ENCODE data around the gene FOXJ3. TPM values are rescaled to one million over a fixed set of nuclear protein-coding genes. Genes with fewer than 3 reads are reported as not detected.

Gene FOXJ3
- total RNA-seq, 4 donors from 2014 or later = 39.4 to 81.0 (median 56.3) TPM

DNA sequence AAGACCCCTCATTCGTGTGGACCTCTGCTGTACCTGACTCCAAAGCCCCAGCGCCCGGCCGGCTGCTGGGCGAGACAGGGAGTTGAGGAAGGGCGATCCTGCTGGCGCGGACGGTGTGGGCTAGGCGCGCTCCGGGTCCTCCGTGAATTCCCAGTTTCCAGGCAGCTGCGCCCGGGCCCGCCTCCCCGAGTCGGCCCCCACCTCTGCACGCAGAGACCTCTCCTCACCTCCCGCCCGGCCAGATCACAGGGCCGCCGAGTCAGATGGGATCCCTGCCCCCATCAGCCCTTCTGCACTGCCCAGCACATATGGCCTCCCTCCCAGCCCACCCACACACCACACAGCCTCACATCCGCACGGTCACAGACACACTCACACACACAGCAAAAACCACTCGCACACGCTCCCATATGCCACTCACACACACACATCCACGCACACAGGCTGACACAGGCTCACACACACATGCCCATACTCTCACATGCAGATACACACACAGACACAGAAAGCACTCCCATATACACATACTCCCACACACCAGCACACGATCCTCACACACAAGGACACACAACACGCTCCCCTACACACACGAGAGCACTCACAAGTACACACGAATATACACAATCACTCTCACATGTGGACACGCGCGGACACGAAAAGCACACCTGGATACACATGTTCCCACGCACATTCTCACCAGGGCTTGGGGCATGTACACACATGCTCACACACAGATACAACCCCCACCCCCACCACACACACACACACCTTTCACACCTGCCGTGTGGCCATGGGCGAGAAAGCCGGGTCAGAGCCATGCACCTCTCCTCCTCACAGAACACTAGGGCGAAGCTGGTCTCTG lies 189.0 kb downstream of the FOXJ3 start:
- no peaks in the 10 kb centered on the region for H3K36me3 ChIP-seq
- ATAC-seq (no peak), DNase-seq (no peak)
- in situ Hi-C loops (cut with MboI; ENCODE audit: low sequenced_read_pairs in 4 of 4) = loop anchor here in 1 of 4 donors (25.0 kb wide), 2 partner anchors 591 to 916 kb away; partner anchors contain the start of gene CLDN19
- intact Hi-C loops (cut with DNase I; ENCODE audit: low total_unique reads) = loop anchor here (10.0 kb wide), 2 partner anchors 599 to 929 kb away; partner anchors contain the start of gene CLDN19
- H3K27ac ChIP-seq = no peak overlapping the region
- TF ChIP-seq, protein P1, sequence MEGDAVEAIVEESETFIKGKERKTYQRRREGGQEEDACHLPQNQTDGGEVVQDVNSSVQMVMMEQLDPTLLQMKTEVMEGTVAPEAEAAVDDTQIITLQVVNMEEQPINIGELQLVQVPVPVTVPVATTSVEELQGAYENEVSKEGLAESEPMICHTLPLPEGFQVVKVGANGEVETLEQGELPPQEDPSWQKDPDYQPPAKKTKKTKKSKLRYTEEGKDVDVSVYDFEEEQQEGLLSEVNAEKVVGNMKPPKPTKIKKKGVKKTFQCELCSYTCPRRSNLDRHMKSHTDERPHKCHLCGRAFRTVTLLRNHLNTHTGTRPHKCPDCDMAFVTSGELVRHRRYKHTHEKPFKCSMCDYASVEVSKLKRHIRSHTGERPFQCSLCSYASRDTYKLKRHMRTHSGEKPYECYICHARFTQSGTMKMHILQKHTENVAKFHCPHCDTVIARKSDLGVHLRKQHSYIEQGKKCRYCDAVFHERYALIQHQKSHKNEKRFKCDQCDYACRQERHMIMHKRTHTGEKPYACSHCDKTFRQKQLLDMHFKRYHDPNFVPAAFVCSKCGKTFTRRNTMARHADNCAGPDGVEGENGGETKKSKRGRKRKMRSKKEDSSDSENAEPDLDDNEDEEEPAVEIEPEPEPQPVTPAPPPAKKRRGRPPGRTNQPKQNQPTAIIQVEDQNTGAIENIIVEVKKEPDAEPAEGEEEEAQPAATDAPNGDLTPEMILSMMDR (IDR thresholded peaks at IDR 0.05 in 4 of 5, conservative IDR thresholded peaks at IDR 0.05 in 1 of 5) = no peak
- TF ChIP-seq POLR2A (IDR thresholded peaks at IDR 0.05) = no peak
- no peak overlapping the region for H3K4me3 ChIP-seq
- H3K27me3 ChIP-seq = peaks cover 7 to 26% (median 21%) of the 10 kb centered on the region in 3 donors
- H3K4me1 ChIP-seq = no peaks in the 10 kb centered on the region
- no peaks in the 10 kb centered on the region for H3K9me3 ChIP-seq

DNA sequence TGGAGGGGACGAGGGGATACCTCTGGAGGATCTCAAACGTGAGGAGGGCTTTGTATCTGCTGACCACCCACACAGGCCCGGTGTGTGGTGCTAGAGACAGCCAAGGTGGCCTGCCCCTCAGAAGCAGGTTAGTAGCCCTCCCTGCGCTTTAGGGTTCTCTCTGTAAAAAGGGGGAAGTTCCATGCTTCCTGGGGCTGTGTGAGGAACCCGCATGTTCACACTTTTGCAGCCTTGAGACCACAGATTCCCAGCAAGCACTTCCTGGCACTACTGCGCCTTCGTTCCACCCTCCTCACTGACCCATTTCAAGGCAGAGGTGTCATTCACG lies 189.7 kb downstream of the FOXJ3 start:
- no peak for TF ChIP-seq POLR2A (IDR thresholded peaks at IDR 0.05)
- TF ChIP-seq, protein P1 (IDR thresholded peaks at IDR 0.05 in 4 of 5, conservative IDR thresholded peaks at IDR 0.05 in 1 of 5) = no peak
- Histone ChIP-seq H3K4me3 (no peak overlapping the region), H3K4me1 (no peaks in the 10 kb centered on the region), H3K27ac (no peak overlapping the region), H3K9me3 (no peaks in the 10 kb centered on the region), H3K27me3 (peaks cover 7 to 27% (median 21%) of the 10 kb centered on the region in 3 donors), H3K36me3 (no peaks in the 10 kb centered on the region)
- intact Hi-C loops (cut with DNase I; ENCODE audit: low total_unique reads) = loop anchor here (10.0 kb wide), 2 partner anchors 599 to 929 kb away; partner anchors contain the start of gene CLDN19
- DNase-seq (no peak), ATAC-seq (no peak)
- in situ Hi-C loops (cut with MboI; ENCODE audit: low sequenced_read_pairs in 4 of 4) = loop anchor here in 1 of 4 donors (25.0 kb wide), 2 partner anchors 592 to 917 kb away; partner anchors contain the start of gene CLDN19

DNA sequence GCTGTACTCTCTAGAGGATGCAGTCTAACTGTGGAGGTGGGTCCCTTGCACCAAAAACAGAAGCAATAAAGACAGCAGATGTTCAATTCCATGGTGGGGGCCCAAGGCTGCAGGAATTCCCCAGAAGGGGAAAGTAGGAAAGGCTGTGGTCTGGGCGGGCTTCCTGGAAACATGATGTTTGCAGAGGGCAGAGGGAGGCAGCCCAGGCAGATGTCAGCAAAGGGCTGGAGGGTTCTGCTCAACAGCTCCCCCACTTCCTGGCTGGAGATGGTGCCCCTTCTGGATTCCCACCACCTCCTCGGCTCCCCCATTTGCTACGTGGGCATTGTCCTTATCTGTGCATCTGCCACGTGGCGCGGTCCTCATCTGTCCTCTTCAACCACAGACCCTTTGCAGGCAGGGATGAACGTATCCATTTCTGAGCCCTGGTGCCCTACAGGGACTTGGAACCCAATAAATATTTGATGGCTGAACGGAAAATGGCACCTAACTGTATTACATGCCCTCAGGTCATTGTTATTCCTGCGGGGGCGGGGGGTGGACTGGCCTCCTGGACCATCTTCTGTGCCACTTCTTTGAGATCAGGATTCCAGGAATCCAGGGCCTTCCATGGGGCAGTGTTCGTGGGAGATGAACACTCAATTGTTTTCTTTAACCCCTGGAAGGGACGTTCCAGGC lies 190.2 kb downstream of the FOXJ3 start:
- TF ChIP-seq, protein P1 (IDR thresholded peaks at IDR 0.05 in 4 of 5, conservative IDR thresholded peaks at IDR 0.05 in 1 of 5) = no peak
- no peak for TF ChIP-seq POLR2A (IDR thresholded peaks at IDR 0.05)
- no peak overlapping the region for H3K4me3 ChIP-seq
- in situ Hi-C loops (cut with MboI; ENCODE audit: low sequenced_read_pairs in 4 of 4) (loop anchor here in 1 of 4 donors (25.0 kb wide), 2 partner anchors 592 to 917 kb away; partner anchors contain the start of gene CLDN19), intact Hi-C loops (cut with DNase I; ENCODE audit: low total_unique reads) (loop anchor here (10.0 kb wide), 2 partner anchors 600 to 930 kb away; partner anchors contain the start of gene CLDN19)
- ATAC-seq (no peak), DNase-seq (no peak)
- no peak overlapping the region for H3K27ac ChIP-seq
- H3K4me1 ChIP-seq = no peaks in the 10 kb centered on the region
- H3K27me3 ChIP-seq = peaks cover 7 to 28% (median 21%) of the 10 kb centered on the region in 3 donors
- H3K9me3 ChIP-seq = no peaks in the 10 kb centered on the region
- H3K36me3 ChIP-seq = no peaks in the 10 kb centered on the region

DNA sequence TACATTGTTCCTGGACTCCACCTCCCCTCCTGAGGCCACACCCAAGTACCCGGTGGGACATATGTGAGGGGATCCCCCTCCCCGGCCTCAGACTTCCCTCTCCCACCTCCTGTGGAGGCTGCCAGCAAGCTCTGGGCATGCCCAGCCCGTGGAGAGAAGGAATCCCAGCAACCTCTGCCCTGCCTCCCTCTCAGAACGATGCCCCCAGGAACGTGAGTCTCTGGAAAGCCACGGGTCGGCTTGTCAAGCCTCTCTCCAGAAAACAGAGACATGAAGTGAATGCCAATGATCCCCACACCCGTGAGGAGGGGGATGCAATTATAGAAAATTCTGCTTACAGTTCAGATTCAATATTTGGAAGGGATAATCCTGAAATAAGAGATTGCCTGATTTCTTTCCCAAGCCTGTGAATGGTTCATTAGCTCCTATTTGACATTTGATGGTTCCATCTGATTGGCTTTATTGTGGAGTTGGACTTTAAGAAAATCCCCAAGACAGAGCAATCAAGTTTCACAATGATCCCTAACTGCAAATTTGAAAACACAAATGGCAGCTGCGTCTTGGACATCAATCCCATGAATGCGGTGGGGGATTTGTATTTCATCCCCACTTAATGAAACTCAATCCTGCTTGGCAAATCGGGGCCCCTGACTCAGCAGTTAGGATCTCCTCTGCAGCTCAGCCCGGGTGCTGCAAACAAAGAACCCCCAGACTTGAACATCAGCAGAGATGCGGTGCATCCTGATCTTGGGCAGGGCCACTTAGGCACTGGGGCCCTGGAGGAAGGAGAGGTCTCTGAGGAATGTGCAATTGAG lies 190.9 kb downstream of the FOXJ3 start:
- H3K27me3 ChIP-seq = peaks cover 7 to 28% (median 21%) of the 10 kb centered on the region in 3 donors
- in situ Hi-C loops (cut with MboI; ENCODE audit: low sequenced_read_pairs in 4 of 4) = loop anchor here in 1 of 4 donors (25.0 kb wide), 2 partner anchors 593 to 918 kb away; partner anchors contain the start of gene CLDN19

More for the DNA sequence above, 190.9 kb downstream of the FOXJ3 start:
- Histone ChIP-seq H3K9me3 (no peaks in the 10 kb centered on the region), H3K4me3 (no peak overlapping the region), H3K4me1 (no peaks in the 10 kb centered on the region), H3K36me3 (no peaks in the 10 kb centered on the region), H3K27ac (no peak overlapping the region)
- no peak for TF ChIP-seq POLR2A (IDR thresholded peaks at IDR 0.05)
- TF ChIP-seq, protein P1 (IDR thresholded peaks at IDR 0.05 in 4 of 5, conservative IDR thresholded peaks at IDR 0.05 in 1 of 5) = no peak
- DNase-seq (no peak), ATAC-seq (no peak)
- intact Hi-C loops (cut with DNase I; ENCODE audit: low total_unique reads) = loop anchor here (10.0 kb wide), 2 partner anchors 601 to 931 kb away; partner anchors contain the start of gene CLDN19
